Sigmoid colon (tissue), 4 donors: ENCODE results near the gene ZSWIM9.

Experiments used
- POLR2A ChIP-seq, 2 donors: fragments of 450-650 bp; IDR thresholded peaks; one replicate each; pipeline ENCODE4 v1.6.1; 2016; ENCODE audit warnings: antibody characterized with exemption in 2 of 2, mild to moderate bottlenecking in 2 of 2, moderate library complexity in 2 of 2
- POLR2AphosphoS5 ChIP-seq, 4 donors: sonication (generic); formaldehyde crosslinking; IDR thresholded peaks; one replicate each; pipeline ENCODE4 v1.6.1; 2017; ENCODE audit warnings: antibody characterized with exemption in 4 of 4
- TF ChIP-seq, protein P1 (sequence below), 4 experiments: fragments of 450-650 bp in 3 of 4; fragments of 200-600 bp in 1 of 4; IDR thresholded peaks; one replicate each; pipeline ENCODE4 v1.5.1; 2016 to 2019; ENCODE audit warnings: antibody characterized with exemption in 4 of 4, mild to moderate bottlenecking in 3 of 4, moderate library complexity in 2 of 4

DNA sequence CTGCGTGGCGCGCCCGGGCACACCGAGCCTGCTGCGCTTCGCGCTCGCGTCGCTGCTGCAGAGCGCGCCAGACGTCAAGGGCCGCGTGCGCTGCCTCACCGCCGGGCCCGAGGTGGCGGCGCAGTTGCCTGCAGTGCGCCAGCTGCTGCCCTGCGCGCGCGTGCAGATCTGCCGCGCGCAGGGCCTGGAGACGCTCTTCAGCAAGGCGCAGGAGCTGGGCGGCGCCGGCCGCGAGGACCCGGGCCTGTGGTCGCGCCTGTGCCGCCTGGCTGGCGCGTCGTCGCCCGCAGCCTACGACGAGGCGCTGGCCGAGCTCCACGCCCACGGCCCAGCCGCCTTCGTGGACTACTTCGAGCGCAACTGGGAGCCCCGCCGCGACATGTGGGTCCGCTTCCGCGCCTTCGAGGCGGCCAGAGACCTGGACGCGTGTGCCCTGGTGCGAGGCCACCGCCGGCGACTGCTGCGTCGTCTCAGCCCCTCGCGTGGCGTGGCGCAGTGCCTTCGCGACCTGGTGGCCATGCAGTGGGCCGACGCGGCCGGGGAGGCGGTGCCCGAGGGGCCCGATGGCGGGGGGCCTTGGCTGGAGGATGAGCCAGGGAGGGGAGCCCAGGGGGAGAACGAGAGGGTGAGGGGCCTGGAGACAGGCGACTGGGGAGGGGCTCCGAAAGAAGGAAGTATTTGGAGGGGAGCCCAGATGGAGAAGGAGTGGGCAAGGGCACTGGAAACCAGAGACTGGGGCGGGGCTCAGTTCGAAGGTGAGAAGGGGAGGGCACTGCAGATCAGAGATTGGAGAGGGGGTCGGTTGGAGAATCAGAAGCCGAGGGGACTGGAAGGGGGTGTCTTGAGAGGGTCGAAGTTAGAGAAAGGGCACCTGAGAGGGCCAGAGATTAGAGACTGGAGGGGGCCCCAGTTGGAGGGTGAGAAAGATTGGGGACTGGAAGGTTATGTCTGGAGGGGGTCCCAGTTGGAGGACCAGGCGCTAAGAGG is 24.7 kb downstream of the ZSWIM9 start:
- TF ChIP-seq, protein P1, sequence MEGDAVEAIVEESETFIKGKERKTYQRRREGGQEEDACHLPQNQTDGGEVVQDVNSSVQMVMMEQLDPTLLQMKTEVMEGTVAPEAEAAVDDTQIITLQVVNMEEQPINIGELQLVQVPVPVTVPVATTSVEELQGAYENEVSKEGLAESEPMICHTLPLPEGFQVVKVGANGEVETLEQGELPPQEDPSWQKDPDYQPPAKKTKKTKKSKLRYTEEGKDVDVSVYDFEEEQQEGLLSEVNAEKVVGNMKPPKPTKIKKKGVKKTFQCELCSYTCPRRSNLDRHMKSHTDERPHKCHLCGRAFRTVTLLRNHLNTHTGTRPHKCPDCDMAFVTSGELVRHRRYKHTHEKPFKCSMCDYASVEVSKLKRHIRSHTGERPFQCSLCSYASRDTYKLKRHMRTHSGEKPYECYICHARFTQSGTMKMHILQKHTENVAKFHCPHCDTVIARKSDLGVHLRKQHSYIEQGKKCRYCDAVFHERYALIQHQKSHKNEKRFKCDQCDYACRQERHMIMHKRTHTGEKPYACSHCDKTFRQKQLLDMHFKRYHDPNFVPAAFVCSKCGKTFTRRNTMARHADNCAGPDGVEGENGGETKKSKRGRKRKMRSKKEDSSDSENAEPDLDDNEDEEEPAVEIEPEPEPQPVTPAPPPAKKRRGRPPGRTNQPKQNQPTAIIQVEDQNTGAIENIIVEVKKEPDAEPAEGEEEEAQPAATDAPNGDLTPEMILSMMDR (IDR thresholded peaks at IDR 0.05), result no peak
- no peak for TF ChIP-seq POLR2A (IDR thresholded peaks at IDR 0.05)
- no peak for TF ChIP-seq POLR2AphosphoS5 (IDR thresholded peaks at IDR 0.05)
